Lower leg skin (tissue), 4 donors: ENCODE measurements around the gene CRELD2. TPM values are rescaled to one million over a fixed set of nuclear protein-coding genes. Genes with fewer than 3 reads are reported as not detected.

ENCODE experiments used
- DNase-seq, 2 donors: peaks; one replicate each; pipeline ENCODE4 v3.0.0-alpha.2; 2019; ENCODE audit warnings: low spot score in 2 of 2
- H3K4me3 ChIP-seq: fragments of 200-600 bp; sonication (generic); 2 replicates; pipeline ENCODE4 v1.5.1; 2017; ENCODE audit warnings: mild to moderate bottlenecking, low read depth; ENCODE audit not compliant: poor library complexity, severe bottlenecking
- POLR2A ChIP-seq, 2 donors: fragments of 450-650 bp; IDR thresholded peaks; one replicate each; pipeline ENCODE4 v1.6.1; 2016 to 2017; ENCODE audit warnings: antibody characterized with exemption in 2 of 2, mild to moderate bottlenecking in 1 of 2, moderate library complexity in 1 of 2
- WGBS, 2 donors: methylation state at CpG; one replicate each; pipeline ENCODE4 v1.1.5; 2018; 5-methylcytosine and 5-hydroxymethylcytosine counted together
- intact Hi-C: fragments of 100-400 bp; cut with DNase I; formaldehyde crosslinking; loops from one replicate; pipeline ENCODE4 v1.15.0; 2023; ENCODE audit warnings: low total_unique reads
- total RNA-seq, 4 donors: library from RNA; depleted of rRNA; stranded (reverse); fragments of >200 nt; gene quantifications; one replicate each; pipeline ENCODE4 v1.1.0, GENCODE V29; 2016
- TF ChIP-seq, protein P1 (sequence below), 3 donors: fragments of 450-650 bp; IDR thresholded peaks; one replicate each; pipeline ENCODE4 v1.5.1; 2016; ENCODE audit warnings: antibody characterized with exemption in 3 of 3, mild to moderate bottlenecking in 3 of 3, moderate library complexity in 2 of 3

CRELD2 gene
- total RNA-seq, 4 donors from 2014 or later, result 9.1 to 28.0 (median 18.0) TPM

- no peak for DNase-seq
- H3K4me3 ChIP-seq, result no peak overlapping the region
- TF ChIP-seq, protein P1, sequence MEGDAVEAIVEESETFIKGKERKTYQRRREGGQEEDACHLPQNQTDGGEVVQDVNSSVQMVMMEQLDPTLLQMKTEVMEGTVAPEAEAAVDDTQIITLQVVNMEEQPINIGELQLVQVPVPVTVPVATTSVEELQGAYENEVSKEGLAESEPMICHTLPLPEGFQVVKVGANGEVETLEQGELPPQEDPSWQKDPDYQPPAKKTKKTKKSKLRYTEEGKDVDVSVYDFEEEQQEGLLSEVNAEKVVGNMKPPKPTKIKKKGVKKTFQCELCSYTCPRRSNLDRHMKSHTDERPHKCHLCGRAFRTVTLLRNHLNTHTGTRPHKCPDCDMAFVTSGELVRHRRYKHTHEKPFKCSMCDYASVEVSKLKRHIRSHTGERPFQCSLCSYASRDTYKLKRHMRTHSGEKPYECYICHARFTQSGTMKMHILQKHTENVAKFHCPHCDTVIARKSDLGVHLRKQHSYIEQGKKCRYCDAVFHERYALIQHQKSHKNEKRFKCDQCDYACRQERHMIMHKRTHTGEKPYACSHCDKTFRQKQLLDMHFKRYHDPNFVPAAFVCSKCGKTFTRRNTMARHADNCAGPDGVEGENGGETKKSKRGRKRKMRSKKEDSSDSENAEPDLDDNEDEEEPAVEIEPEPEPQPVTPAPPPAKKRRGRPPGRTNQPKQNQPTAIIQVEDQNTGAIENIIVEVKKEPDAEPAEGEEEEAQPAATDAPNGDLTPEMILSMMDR (IDR thresholded peaks at IDR 0.05), result no peak
- TF ChIP-seq POLR2A (IDR thresholded peaks at IDR 0.05), result no peak
- WGBS, 2 donors, result 0 to 17% methylated on average over 3 of the region's 16 CpGs
- intact Hi-C loops, result loop anchor here (10.0 kb wide), 1 partner anchor 249 kb away; the partner anchor contains the start of gene TRABD
These were observed 17.1 kb downstream of the CRELD2 start for GRCh38 chr22:49935561-49935960.

DNA sequence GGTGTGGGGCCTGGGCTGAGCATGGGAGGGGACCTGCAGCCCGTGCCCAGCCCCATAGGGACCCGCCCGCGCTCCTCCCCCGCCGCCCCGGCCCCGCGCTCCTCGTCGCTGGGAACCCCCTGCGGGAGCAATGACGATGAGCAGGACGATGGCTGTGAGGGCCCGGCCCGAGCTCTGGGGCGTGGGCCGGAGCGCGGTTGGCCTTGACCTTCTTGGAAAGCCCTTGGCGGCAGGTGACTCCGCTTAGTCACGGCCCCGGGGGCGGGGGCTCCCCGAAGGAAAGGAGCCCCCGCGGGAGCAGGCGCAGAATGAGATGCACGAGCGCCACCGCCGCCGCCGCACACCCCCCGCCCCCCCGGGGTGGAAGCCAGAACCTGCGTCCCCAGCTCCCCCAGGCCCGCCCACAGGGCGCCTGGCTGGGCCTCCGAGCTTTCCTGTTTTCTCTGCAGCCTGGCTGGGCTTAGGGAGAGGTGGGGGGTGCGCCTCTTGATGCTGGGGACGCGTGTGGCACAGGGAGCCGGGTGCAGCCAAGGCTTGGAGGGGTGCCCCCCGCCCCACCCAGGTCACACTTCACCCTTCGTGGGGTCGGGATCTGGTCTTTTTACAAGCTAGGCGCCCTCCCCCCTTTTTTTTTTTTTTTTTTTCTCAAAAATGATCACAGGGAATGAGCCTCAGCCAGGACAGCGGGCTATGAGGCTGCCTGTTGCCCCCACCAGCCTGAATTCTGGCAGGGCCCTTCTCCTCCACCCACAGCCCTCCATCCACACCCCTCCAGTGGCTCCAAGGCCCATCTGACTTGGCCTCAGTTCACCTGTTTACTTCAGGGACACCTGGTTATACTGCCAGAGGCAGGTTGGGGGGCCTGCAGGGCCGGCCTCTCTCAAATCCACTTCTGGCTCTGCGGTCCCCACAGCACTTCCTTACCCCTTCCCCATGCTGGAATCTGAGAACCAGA is 17.9 kb downstream of the CRELD2 start:
- peak; percentile 90 to 98 for DNase-seq
- 7 to 9% methylated on average over 26 to 28 of the region's 52 CpGs for WGBS, 2 donors
- intact Hi-C loops, result loop anchor here (10.0 kb wide), 1 partner anchor 249 kb away; the partner anchor contains the start of gene TRABD
- TF ChIP-seq, protein P1 (IDR thresholded peaks at IDR 0.05), result peak in 1 of 3 donors; percentile 8
- no peak for TF ChIP-seq POLR2A (IDR thresholded peaks at IDR 0.05)
- no peak overlapping the region for H3K4me3 ChIP-seq

- no peak overlapping the region for H3K4me3 ChIP-seq
- intact Hi-C loops, result loop anchor here (10.0 kb wide), 1 partner anchor 248 kb away; the partner anchor contains the start of gene TRABD
- DNase-seq, result no peak
- 45 to 73% methylated on average over 9 to 14 of the region's 21 CpGs for WGBS, 2 donors
- no peak for TF ChIP-seq POLR2A (IDR thresholded peaks at IDR 0.05)
- TF ChIP-seq, protein P1 (IDR thresholded peaks at IDR 0.05), result no peak
These were observed 18.7 kb downstream of the CRELD2 start for GRCh38 chr22:49936973-49937757.

DNA sequence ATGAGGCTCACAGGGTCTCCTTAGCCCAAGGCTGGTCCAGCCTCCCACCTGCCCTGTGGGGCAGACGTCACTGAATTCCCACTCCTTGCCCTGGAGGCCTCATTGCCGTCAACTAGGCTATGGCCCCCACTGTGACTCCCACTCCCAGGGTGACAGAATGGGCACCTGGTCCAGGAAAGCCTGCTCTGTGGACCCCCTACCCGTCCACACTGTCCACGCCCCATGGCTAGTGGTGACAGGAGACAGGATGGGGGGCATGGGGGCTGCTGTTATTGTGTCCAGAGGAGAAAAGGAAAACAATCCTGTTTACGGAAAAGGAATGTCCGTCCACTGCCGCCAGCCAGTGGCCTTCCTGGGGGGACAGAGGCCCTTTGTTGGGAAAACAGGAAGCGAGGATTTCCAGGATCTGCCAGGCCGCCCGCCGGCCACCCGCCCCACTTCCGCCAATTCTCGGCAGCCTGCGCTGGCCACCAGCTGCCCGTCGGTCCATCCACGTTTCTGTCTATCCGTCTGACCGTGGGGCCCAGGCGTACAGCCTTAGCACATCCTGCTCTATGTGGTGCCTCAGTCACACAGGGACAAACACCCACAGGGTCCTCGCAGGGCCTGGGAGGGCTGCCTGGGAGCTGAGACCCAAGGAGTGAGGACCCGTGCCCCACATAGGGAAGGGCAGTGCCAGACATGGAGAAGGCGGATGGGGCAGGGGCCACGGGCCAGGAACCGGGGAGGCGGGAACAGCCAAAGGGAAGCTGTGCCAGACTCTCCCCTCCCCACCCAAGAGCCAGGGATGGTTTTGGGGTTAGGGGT is 19.5 kb downstream of the CRELD2 start:
- TF ChIP-seq, protein P1 (IDR thresholded peaks at IDR 0.05), result no peak
- no peak for TF ChIP-seq POLR2A (IDR thresholded peaks at IDR 0.05)
- no peak overlapping the region for H3K4me3 ChIP-seq
- 67 to 75% methylated on average over 25 of the region's 27 CpGs for WGBS, 2 donors
- intact Hi-C loops, result loop anchor here (10.0 kb wide), 1 partner anchor 247 kb away; the partner anchor contains the start of gene TRABD
- no peak for DNase-seq

DNA sequence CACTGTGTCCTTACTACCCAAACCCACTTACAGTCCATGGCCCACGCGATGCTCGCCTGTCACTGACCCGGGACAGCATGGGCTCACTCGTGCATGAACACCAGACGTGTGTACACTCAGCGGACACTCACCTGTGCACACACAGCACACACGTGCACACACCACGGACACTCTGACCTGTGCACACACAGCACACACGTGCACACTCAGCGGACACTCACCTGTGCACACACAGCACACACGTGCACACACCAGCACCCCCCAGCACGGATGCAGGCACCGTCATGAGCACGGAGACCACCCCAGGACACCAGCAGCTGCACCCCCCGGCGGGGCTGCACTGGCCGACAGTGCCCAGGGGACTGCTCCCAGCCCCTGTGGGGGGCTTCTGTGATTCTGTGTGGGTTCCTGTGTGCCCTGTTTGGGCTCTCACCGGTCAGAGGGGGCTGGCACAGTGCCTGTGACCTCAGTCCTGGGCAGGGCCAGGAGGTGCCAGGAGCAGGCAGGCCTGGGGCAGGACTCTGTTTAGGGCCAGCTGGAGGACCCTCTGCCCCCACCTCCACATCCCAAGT is 20.2 kb downstream of the CRELD2 start:
- intact Hi-C loops, result loop anchor here (10.0 kb wide), 1 partner anchor 246 kb away; the partner anchor contains the start of gene TRABD
- WGBS, 2 donors, result 76 to 88% methylated on average over 13 to 18 of the region's 19 CpGs
- no peak for DNase-seq
- TF ChIP-seq, protein P1 (IDR thresholded peaks at IDR 0.05), result no peak
- no peak for TF ChIP-seq POLR2A (IDR thresholded peaks at IDR 0.05)
- H3K4me3 ChIP-seq, result no peak overlapping the region
